VCaP (cell line): ENCODE results near the gene ROBO3.

Experiments
- H3K27ac ChIP-seq: fragments of 450-650 bp; 2 replicates; pipeline ENCODE4 v1.5.1; 2017
- CTCF ChIP-seq: fragments of 450-650 bp; conservative IDR thresholded peaks from 2 replicates; pipeline ENCODE4 v1.5.1; 2017; ENCODE audit warnings: mild to moderate bottlenecking, moderate library complexity

Gene ROBO3

GRCh38 chr11:124877631-124877909 lies 12.3 kb downstream of the ROBO3 start:
- no peak overlapping the region for H3K27ac ChIP-seq
- no peak for TF ChIP-seq CTCF

GRCh38 chr11:124877910-124878758 lies 12.9 kb downstream of the ROBO3 start:
- no peak overlapping the region for H3K27ac ChIP-seq
- no peak for TF ChIP-seq CTCF

GRCh38 chr11:124878759-124879492 lies 13.7 kb downstream of the ROBO3 start:
- H3K27ac ChIP-seq = no peak overlapping the region

GRCh38 chr11:124879493-124880289 lies 14.5 kb downstream of the ROBO3 start:
- no peak overlapping the region; the same call in 1 of the 2 replicates for H3K27ac ChIP-seq
- no peak for TF ChIP-seq CTCF

More at GRCh38 chr11:124878759-124879492, 13.7 kb downstream of the ROBO3 start:
- no peak for TF ChIP-seq CTCF

GRCh38 chr11:124880290-124880611 lies 15.0 kb downstream of the ROBO3 start:
- TF ChIP-seq CTCF = no peak

GRCh38 chr11:124880958-124881357 lies 15.7 kb downstream of the ROBO3 start:
- peak overlapping the region; percentile 80; the same call in 1 of the 2 replicates for H3K27ac ChIP-seq
- no peak for TF ChIP-seq CTCF

More at GRCh38 chr11:124880290-124880611, 15.0 kb downstream of the ROBO3 start:
- H3K27ac ChIP-seq = no peak overlapping the region; the same call in 1 of the 2 replicates
